T1000 (cell line): ENCODE data around the gene KCNA2.

Source experiments
- DNase-seq: peaks from one replicate; lab custom pipeline; 2025; ENCODE audit warnings: mixed read lengths; lab: John Stamatoyannopoulos, UW

The KCNA2 gene

DNA sequence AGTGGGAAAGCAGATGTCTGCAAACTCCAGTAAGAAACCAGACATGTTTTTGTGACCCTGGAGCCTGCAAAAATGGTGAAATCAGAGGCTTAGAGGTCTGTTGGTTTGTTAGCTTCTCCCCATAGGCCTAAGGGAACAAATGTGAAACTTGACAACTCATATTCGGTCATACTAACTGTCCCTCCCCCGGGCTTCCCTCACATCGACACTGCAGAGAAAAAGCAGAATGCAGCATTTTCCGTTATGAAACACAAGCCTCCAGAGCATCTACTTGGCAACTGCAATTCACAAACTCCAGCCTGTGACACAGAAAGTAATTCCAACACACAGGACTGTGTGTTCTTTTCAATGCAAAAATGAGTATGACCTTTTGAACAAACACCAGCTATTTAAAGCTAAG, 3.7 kb downstream of the KCNA2 start:
- no peak for DNase-seq

DNA sequence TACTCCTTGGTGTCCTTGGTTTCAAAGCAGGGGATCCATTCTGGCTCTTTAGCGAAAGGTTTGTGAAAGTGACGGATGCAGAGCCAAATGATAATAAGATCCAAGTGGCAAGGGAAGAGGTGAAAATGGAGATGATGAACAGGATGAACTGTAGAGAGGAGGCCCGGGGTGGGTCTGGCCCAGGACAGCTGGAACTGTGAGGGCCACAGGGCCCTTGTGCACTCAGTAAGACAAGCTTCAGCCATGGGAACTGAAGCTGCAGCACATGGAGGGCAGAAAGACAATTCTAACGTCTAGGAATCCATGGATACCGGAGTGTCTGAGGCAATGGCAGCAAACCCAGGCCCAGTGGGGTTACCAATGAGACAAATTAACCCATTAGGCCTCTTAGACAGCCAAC, 4.8 kb downstream of the KCNA2 start:
- DNase-seq, result no peak

DNA sequence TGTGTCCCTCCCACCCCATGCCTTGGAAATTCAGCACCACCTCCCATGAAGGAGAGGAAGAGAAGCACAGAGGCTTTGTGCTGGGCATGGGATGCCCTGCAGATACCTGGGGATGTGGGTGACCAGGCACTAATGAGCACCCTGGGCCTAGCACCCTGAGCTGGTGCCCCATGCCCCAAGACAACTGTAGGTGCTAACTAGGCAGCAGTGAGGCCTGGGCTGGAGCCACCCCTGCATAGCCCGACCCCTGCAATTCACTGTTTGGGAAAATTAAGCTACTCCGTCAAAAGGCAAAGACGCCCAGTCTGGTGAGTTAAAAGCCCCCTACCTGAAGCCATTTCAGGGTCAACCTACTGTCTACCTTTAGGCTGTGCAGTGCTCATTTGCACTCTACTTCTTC, 5.4 kb downstream of the KCNA2 start:
- no peak for DNase-seq

DNA sequence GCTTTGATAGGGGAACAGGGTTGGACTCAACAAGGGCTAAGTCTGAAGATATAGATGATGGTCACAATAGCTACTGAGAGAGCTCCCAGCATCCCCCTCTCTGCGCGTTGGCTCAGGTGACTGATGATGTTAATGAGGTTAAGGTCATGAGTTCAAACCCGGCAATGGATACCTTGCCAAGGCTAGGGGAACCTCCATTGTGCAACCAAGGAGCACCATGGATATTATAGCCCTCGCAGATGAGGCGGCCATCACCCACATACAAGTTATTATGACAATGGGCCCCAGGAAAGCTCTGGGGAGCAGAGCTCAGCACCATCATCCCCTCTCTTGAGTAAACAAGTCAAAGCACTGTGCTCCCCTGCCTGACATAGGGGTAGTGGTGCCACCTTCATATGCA, 8.2 kb downstream of the KCNA2 start:
- DNase-seq, result no peak

DNA sequence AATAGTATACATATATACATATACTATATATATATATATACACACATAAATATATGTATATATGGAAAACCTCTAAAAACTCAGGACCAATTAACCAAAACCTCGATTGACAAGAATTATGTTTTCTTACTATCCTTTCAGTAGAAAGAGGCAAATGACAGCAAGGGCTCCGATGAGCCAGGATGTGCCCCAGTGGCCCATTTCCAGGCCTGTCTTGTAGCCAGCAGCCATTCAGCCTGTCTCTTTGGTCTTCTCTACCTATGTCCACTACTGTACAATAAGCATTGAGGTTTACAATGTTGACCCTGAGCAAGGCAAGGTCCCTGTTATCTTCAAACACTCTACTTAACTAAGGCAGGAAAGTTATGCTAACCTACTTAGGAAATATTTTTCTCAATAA, 9.8 kb downstream of the KCNA2 start:
- no peak for DNase-seq

DNA sequence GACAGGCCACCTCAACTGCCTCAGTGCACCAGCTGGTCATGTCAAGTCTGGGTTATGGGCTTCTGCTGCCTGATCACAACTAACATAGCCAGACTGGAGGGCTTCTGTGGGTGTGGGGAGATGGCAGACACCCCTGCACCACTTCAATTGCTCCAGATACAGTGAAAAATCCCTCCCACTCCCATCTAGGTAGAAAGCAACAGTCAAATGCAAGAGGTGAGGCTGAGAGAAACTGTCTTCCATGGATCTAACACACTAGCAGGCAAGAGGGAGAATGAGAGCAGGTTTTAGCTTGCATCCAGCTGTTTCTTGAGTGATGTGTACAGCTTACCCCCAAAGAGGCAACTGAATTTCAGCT, 10.8 kb downstream of the KCNA2 start:
- no peak for DNase-seq

DNA sequence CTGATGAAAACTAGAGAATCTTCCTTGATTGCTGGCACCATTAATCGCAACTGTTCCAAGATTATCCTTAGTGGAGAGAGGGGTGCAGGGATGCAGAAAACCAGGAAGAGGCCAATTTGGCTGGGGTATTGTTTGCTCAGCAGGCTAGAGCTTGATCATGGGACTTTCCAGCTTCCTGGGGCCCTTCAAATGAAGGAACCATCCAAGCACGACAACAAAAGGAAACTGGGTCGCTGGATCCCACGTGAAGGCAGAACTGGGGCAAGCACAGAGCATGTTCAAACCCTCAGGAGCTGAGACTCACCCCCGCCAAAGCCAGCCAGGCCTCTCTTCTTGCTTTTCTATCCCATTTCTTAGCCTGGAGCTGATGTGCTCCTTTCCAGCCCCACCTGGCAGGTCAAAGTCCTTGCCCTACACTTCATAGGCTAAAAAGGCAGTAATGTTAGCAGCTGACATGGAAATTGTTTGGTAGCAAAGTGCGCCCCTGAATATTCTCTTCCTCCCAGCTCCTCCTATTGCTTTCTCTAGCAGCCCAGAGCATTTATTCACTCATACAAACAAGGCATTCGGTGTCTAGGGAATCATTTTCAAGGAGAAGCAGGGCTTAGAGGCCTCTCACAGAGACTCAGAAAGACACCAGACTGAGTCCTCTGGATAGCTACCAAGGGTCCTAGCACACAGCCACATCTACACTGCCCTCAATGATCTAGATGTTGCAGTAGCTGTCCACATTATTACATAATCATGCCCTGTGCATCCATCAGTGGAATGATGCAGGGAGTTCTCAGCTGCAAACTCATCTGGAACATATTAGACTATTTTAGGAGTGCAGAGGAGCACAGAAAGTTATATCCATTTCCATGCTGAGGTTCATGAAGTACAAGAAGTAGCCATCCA, 11.5 kb downstream of the KCNA2 start:
- DNase-seq, result no peak

DNA sequence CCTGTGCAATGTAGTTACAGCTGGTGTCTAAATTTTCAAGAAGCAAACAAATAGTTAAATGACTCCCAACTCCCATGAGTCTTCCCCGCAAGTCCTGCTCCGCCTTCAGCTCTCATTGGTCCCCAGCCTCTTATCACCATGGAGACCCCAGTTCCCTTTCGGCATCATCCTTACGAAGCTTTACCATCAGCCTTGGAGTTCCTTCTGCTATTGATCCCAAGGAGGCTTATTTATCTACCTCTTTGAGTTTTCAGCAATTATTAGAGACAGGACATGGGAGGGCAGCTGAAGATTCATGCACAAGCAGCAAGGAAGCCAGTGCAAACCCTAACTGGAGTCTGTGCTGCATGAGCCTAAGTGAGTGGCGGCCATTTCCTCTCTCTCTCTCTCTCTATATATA, 12.3 kb downstream of the KCNA2 start:
- DNase-seq, result no peak

DNA sequence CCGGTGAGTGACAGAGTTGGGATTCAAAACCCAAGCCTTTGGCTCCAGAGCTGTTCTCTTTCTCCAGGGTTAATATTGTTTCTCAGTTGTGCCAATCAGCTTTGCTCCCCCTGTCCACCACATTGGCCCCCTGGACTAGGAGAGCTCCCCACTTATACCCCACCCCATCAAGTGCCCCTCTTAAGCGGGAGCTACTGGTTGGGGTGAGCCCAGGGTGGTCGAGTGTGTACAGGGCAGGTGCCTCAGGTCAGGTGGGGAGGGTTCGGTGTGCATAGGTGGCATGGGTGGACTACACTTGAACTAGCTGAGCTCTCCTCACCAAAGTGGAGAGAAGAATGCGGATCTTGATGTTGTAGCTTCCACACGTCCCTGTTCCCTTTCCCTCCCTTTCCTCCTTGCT, 14.2 kb downstream of the KCNA2 start:
- no peak for DNase-seq

DNA sequence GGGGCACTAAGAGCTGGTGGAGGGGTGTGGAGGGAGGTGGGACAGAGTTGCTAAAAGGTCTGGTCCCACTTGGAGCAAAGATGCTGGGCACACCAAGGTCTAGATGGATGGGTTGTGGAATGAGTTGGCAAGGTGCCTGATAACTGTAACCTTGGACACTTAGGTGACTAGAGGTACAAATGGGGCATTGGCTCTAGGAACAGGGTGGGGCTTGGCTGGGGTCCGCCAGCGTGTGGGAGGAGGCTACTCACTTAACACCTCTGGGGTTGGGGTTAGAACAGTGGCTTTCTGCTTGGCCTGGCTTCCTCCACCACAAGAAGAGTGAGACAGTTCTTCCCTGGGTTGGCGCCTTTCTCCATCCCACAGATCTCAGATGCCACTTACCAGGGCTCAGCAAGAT, 17.2 kb downstream of the KCNA2 start:
- no peak for DNase-seq

DNA sequence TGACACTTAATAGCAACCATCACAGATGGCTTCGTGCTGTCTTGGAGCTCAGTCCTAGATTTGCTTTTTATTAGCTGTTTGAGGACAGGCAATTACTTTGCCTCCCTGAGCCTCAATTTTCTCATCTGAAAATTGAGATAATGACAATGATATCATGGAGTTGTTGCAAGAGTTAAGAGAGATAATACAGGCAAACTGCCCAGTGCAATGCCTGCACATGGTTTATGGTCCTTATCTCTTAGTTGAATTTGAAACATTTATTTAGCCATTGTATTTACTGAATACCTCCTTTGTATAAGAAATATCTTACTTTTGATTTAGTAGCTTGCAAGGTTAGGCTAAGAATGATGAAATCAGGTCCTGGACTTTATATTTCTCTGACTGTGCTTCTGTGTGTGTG, 17.7 kb downstream of the KCNA2 start:
- no peak for DNase-seq

DNA sequence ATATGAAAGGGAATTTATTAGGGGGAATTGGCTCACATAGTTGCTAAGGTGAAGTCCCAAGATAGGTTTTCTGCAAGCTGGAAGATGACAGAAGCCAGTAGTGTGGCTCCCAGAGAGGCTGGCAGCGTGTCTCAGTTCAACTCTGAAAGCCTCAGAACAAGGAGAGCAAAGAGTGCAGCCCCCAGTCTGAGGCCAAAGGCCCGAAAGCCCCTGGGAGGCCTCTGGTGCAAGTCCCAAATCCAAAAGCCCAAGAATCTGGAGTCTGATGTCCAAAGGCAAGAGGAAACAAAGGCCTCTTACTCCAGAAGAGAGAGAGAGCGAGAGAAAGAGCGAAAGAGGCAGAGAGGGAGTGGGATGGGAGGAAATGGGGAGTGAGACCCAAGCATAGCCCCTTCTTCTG, 18.3 kb downstream of the KCNA2 start:
- DNase-seq, result no peak

DNA sequence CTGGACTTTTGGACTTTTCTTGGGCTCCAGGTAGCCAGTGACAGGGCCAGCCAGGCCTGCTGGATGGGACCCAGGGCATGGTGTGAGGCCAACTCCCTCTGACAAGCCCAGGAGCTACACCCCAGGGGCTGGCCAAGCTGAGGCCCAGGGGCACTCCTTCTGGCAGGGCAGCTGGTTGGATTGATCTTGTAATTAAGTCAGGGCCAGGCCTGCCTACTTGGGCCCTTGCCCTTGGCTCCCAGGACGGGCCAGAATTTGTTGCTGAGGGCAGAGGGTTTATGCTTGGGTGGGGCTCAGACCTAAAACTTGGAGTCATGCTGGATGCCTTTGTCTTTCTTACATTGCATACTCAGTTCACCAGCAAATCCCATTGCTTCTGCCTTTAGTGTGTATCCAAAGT, 20.7 kb downstream of the KCNA2 start:
- no peak for DNase-seq

DNA sequence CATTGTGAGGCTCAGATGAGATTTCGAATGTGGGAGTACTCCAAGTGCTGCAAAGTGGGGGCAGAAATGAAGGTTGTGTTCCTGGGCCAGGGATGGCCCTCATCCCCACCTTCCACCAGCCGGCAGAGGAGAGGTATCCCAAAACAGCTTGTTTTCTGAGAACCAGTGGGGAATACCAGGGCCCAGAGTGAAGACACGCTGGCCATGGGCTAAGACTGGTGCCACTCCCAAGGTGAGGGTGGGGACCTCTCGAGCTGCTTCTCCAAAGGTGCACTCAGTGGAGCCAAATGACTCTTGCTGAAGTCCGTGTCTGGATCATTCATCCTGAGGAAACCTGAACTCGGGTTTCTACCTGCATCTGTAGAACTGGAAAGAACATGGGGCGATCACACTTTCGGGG, 22.1 kb downstream of the KCNA2 start:
- no peak for DNase-seq

DNA sequence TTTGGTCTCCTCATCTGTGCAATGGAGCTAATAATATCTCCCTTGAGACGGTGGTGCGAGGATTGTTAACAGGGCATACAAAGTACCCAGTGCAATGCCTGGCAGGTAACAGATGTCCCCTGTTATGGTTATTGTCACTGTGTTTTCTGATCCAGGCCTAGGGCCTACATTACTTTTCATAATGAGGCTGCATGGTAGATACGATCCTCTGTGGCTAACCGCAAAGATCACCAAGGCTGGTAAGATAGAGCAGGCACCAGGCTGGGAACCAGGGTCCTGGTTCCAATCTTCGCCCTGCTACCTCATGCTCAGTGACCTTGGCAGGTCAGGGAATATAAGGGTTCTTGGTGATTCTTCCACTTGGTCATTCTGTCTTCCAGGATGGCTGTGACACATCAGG, 22.7 kb downstream of the KCNA2 start:
- no peak for DNase-seq

DNA sequence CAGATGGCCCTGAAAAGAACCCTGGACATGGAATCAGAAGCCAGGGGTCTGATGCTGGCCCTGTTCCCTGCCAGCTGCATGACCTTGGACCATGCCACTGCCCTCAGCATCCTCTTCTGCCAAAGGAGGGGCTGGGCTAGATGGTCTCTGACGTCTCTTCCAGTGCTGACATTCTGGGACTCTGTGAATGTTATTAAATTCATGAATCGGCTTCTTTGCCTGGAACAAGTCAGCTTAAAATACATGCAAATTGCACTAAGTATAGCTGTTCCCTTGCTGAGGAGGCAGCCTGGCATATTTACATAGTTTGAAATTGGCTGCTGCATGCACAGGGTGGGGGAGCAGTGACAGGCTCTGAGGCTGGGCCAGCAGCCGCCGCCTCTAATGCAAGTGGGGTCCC, 23.8 kb downstream of the KCNA2 start:
- no peak for DNase-seq

DNA sequence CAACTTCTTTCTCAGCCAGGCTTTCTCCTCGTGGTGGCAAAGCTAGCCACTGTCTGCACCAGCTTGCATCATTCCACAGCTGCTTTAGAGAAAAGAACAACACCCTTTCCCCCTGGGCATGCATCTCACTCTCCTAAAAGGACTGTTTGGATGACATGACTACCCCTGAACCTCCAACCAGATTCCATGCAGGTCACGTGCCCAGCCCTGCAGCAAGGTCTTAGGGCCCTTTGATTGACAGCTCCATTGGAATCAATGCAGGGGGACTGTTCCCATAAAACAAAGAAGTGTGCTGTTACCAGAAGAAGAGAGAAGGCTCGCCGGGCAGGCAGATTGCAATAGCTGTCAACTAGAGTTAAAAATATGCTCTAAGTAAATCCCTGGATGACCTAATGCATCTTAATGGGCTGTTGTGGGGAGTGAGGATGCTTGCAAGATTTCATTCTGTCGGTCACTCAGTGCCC, 24.4 kb downstream of the KCNA2 start:
- no peak for DNase-seq

DNA sequence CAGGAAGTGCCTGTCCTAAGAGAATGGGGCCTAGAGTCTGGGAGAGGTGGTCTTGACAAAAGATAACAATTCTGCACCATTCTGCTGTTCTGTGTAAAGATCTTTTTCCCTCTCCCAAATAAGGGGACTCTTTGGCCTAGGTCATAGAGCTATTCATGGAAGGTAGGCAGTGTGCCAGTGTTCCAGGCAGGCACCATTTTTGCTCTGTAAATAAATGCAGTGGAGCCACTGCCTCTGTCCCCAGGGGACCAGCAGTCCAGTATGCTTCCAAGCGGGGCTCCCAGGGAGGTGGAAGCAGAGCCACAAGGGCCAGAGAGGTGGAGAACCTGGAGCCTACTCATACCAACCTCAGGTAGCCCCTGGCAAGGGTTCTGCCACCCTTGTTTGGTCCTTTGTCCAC, 25.9 kb downstream of the KCNA2 start:
- DNase-seq, result no peak

DNA sequence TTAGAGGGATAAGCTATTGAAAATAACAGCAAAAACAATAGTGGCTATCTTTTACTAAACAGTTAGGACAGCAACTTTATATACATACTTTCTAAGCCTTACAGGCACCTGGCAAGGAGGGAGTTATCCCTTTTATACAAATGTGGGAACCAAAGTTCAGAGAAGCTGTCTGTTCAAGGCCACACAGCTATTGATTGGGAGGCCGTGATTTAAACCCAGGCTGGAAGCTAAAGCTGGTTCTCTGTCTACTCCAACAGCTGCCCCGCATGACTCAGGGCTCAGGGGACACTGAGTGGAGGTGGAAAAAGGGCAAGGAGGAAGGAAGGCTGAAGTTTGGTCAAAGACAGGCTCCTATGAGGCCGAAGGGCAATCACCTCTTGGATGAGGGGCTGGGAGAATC, 26.7 kb downstream of the KCNA2 start:
- no peak for DNase-seq

DNA sequence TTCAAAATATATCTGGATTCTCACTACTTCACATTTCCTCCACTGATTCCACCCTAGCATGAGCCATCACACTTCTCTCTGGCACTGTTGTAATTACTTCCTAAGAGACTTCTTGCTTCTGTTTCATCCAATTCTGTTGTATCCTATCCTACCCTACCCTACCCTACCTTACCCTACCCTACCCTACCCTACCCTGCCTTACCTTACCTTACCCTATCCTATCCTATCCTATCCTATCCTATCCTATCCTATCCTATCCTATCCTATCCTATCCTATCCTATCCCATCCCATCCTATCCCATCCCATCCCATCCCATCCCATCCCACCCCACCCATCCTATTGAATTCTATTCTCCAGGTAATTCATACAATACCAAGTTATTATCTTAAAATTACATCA, 29.7 kb downstream of the KCNA2 start:
- no peak for DNase-seq

DNA sequence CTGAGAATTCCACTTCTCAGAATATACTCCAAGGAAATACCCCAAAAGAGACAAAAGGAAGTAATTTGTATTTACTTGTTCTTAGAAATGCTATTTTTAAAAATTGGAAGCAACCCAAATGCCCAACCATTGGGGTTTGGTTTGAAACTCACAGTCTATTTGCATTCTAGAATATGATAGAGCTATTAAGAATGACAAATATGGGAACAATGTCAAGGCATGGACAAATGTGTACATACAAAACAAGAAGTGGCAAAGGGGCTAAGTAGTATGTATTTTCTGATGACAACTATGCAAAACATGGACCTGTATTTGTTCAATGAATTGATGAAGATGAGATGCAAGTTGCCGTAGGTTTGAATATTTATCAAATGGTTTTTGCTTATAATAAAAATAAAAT, 32.8 kb downstream of the KCNA2 start:
- no peak for DNase-seq

DNA sequence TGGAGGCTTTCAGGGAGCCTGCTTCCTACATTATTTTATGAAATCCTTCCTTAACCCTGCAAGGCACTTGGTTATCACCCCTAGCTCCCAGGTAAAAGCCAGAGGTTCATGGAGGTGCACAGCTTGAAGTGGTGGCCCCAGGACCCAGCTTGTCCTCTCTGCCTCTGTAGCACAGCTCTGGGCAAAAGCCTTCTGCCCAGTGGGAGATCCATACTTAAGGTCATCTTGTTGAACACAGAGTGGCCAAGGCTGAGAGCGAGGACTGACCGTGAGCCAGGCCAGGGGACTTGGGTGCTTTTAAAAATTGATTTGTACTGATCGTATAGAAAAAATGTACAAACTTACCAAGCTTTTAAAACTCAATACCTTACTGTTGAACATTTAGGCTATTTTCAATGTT, 33.4 kb downstream of the KCNA2 start:
- DNase-seq, result no peak

DNA sequence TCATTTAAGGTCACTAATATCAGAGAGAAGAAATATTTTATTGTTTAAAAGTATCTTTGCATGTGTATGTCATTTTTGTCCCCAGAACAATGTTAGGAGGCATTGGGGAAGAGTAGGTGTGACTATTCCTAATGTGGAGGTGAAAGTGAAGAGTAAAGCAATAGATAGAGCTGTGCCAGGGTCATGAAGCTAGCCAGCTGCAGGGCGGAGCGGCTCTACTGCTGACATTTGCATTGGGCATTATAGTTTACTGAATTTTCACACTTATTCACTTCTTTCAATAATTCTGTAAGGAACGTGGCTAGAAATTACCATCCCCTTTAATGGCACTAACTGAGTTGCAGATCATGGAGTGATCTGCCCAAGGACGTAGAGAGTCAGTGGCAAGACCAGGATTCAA, 35.3 kb downstream of the KCNA2 start:
- no peak for DNase-seq

DNA sequence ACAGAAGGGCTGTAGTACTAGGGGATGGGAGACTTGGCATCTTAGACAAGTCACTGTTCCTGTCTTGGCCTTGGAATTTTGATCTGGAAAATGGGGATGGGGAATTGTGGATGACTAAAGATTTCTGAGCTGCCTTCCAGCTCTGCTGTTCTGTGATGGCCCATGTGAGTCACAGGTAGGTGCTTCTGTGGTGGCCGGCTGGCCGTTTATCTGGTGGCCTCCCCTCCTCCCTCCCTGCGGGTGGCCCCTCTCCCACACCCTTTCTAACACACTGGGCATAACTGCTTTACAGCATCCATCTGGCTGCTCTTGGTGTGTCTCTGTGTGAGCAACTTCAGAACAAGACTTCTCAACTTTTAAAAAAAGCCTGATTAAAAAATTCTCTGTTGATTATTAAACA, 35.9 kb downstream of the KCNA2 start:
- DNase-seq, result no peak
